ENCODE results near the gene WDFY2.

Gene WDFY2

GRCh38 chr13:51733374-51734298, 149.4 kb downstream of the WDFY2 start:
- no peak overlapping the region for H2AFZ ChIP-seq (ENCODE audit: low read length, unreplicated experiment)
- no peak overlapping the region for H3K27ac ChIP-seq (ENCODE audit: low read depth, low read length)
- no peaks in the 10 kb centered on the region for H3K27me3 ChIP-seq (ENCODE audit: insufficient read depth, low read length)
- H3K4me3 ChIP-seq (ENCODE audit: low read depth, low read length): no peak overlapping the region
- H3K36me3 ChIP-seq (ENCODE audit: insufficient read depth, low read length): no peaks in the 10 kb centered on the region
- peaks cover 9% of the 10 kb centered on the region for H3K79me2 ChIP-seq (ENCODE audit: control insufficient read depth, insufficient read depth, low read length, unreplicated experiment)
- H3K4me1 ChIP-seq (ENCODE audit: control insufficient read depth, insufficient read depth, low read length, unreplicated experiment): peaks cover 37% of the 10 kb centered on the region

GRCh38 chr13:51734786-51735185, 150.5 kb downstream of the WDFY2 start:
- Histone ChIP-seq H3K36me3 (ENCODE audit: insufficient read depth, low read length) (no peaks in the 10 kb centered on the region), H2AFZ (ENCODE audit: low read length, unreplicated experiment) (no peak overlapping the region), H3K79me2 (ENCODE audit: control insufficient read depth, insufficient read depth, low read length, unreplicated experiment) (peaks cover 9% of the 10 kb centered on the region), H3K4me1 (ENCODE audit: control insufficient read depth, insufficient read depth, low read length, unreplicated experiment) (peaks cover 26% of the 10 kb centered on the region), H3K4me3 (ENCODE audit: low read depth, low read length) (no peak overlapping the region), H3K27me3 (ENCODE audit: insufficient read depth, low read length) (no peaks in the 10 kb centered on the region), H3K27ac (ENCODE audit: low read depth, low read length) (no peak overlapping the region)

- Histone ChIP-seq H3K27ac (ENCODE audit: low read depth, low read length) (no peak overlapping the region), H3K4me1 (ENCODE audit: control insufficient read depth, insufficient read depth, low read length, unreplicated experiment) (peaks cover 4% of the 10 kb centered on the region), H3K27me3 (ENCODE audit: insufficient read depth, low read length) (no peaks in the 10 kb centered on the region), H2AFZ (ENCODE audit: low read length, unreplicated experiment) (no peak overlapping the region), H3K36me3 (ENCODE audit: insufficient read depth, low read length) (no peaks in the 10 kb centered on the region), H3K4me3 (ENCODE audit: low read depth, low read length) (no peak overlapping the region), H3K79me2 (ENCODE audit: control insufficient read depth, insufficient read depth, low read length, unreplicated experiment) (peaks cover 4% of the 10 kb centered on the region)
These were observed 153.3 kb downstream of the WDFY2 start for GRCh38 chr13:51737609-51738008.

- Histone ChIP-seq H3K27ac (ENCODE audit: low read depth, low read length) (no peak overlapping the region), H2AFZ (ENCODE audit: low read length, unreplicated experiment) (no peak overlapping the region), H3K4me1 (ENCODE audit: control insufficient read depth, insufficient read depth, low read length, unreplicated experiment) (peaks cover 4% of the 10 kb centered on the region), H3K79me2 (ENCODE audit: control insufficient read depth, insufficient read depth, low read length, unreplicated experiment) (peaks cover 4% of the 10 kb centered on the region), H3K27me3 (ENCODE audit: insufficient read depth, low read length) (no peaks in the 10 kb centered on the region), H3K36me3 (ENCODE audit: insufficient read depth, low read length) (0 out of 2 replicates have a peak, but pooled peaks cover 2% of the 10 kb centered on the region), H3K4me3 (ENCODE audit: low read depth, low read length) (no peak overlapping the region)
These were observed 154.1 kb downstream of the WDFY2 start for GRCh38 chr13:51738226-51738905.

GRCh38 chr13:51739027-51739764, 154.9 kb downstream of the WDFY2 start:
- Histone ChIP-seq H3K4me3 (ENCODE audit: low read depth, low read length) (no peak overlapping the region), H3K79me2 (ENCODE audit: control insufficient read depth, insufficient read depth, low read length, unreplicated experiment) (peaks cover 4% of the 10 kb centered on the region), H2AFZ (ENCODE audit: low read length, unreplicated experiment) (no peak overlapping the region), H3K4me1 (ENCODE audit: control insufficient read depth, insufficient read depth, low read length, unreplicated experiment) (no peaks in the 10 kb centered on the region), H3K27me3 (ENCODE audit: insufficient read depth, low read length) (no peaks in the 10 kb centered on the region), H3K27ac (ENCODE audit: low read depth, low read length) (no peak overlapping the region), H3K36me3 (ENCODE audit: insufficient read depth, low read length) (peaks cover 8% of the 10 kb centered on the region)

GRCh38 chr13:51740698-51741097, 156.4 kb downstream of the WDFY2 start:
- Histone ChIP-seq H3K4me3 (ENCODE audit: low read depth, low read length) (no peak overlapping the region), H3K27ac (ENCODE audit: low read depth, low read length) (no peak overlapping the region), H2AFZ (ENCODE audit: low read length, unreplicated experiment) (no peak overlapping the region), H3K4me1 (ENCODE audit: control insufficient read depth, insufficient read depth, low read length, unreplicated experiment) (no peaks in the 10 kb centered on the region), H3K79me2 (ENCODE audit: control insufficient read depth, insufficient read depth, low read length, unreplicated experiment) (peaks cover 4% of the 10 kb centered on the region), H3K27me3 (ENCODE audit: insufficient read depth, low read length) (no peaks in the 10 kb centered on the region), H3K36me3 (ENCODE audit: insufficient read depth, low read length) (peaks cover 16% of the 10 kb centered on the region)

- H3K27ac ChIP-seq (ENCODE audit: low read depth, low read length): no peak overlapping the region
- H2AFZ ChIP-seq (ENCODE audit: low read length, unreplicated experiment): no peak overlapping the region
- no peaks in the 10 kb centered on the region for H3K27me3 ChIP-seq (ENCODE audit: insufficient read depth, low read length)
- peaks cover 26% of the 10 kb centered on the region for H3K36me3 ChIP-seq (ENCODE audit: insufficient read depth, low read length)
- no peak overlapping the region for H3K4me3 ChIP-seq (ENCODE audit: low read depth, low read length)
- H3K4me1 ChIP-seq (ENCODE audit: control insufficient read depth, insufficient read depth, low read length, unreplicated experiment): no peaks in the 10 kb centered on the region
- no peaks in the 10 kb centered on the region for H3K79me2 ChIP-seq (ENCODE audit: control insufficient read depth, insufficient read depth, low read length, unreplicated experiment)
These were observed 157.8 kb downstream of the WDFY2 start for GRCh38 chr13:51742031-51742430.

- Histone ChIP-seq H3K4me3 (ENCODE audit: low read depth, low read length) (no peak overlapping the region), H3K27ac (ENCODE audit: low read depth, low read length) (no peak overlapping the region), H3K27me3 (ENCODE audit: insufficient read depth, low read length) (no peaks in the 10 kb centered on the region), H3K4me1 (ENCODE audit: control insufficient read depth, insufficient read depth, low read length, unreplicated experiment) (no peaks in the 10 kb centered on the region), H3K36me3 (ENCODE audit: insufficient read depth, low read length) (peaks cover 32% of the 10 kb centered on the region), H2AFZ (ENCODE audit: low read length, unreplicated experiment) (no peak overlapping the region), H3K79me2 (ENCODE audit: control insufficient read depth, insufficient read depth, low read length, unreplicated experiment) (no peaks in the 10 kb centered on the region)
These were observed 158.3 kb downstream of the WDFY2 start for GRCh38 chr13:51742611-51743010.

- Histone ChIP-seq H3K4me3 (ENCODE audit: low read depth, low read length) (no peak overlapping the region), H3K79me2 (ENCODE audit: control insufficient read depth, insufficient read depth, low read length, unreplicated experiment) (no peaks in the 10 kb centered on the region), H3K27me3 (ENCODE audit: insufficient read depth, low read length) (no peaks in the 10 kb centered on the region), H3K4me1 (ENCODE audit: control insufficient read depth, insufficient read depth, low read length, unreplicated experiment) (no peaks in the 10 kb centered on the region), H2AFZ (ENCODE audit: low read length, unreplicated experiment) (no peak overlapping the region), H3K27ac (ENCODE audit: low read depth, low read length) (no peak overlapping the region), H3K36me3 (ENCODE audit: insufficient read depth, low read length) (peaks cover 44% of the 10 kb centered on the region)
These were observed 161.0 kb downstream of the WDFY2 start for GRCh38 chr13:51745243-51745642.

- Histone ChIP-seq H3K36me3 (ENCODE audit: insufficient read depth, low read length) (peaks cover 44% of the 10 kb centered on the region), H2AFZ (ENCODE audit: low read length, unreplicated experiment) (no peak overlapping the region)
These were observed 162.5 kb downstream of the WDFY2 start for GRCh38 chr13:51746802-51747201.

More at GRCh38 chr13:51746802-51747201, 162.5 kb downstream of the WDFY2 start:
- H3K4me3 ChIP-seq (ENCODE audit: low read depth, low read length): no peak overlapping the region
- H3K27ac ChIP-seq (ENCODE audit: low read depth, low read length): no peak overlapping the region
- H3K79me2 ChIP-seq (ENCODE audit: control insufficient read depth, insufficient read depth, low read length, unreplicated experiment): no peaks in the 10 kb centered on the region
- no peaks in the 10 kb centered on the region for H3K27me3 ChIP-seq (ENCODE audit: insufficient read depth, low read length)
- H3K4me1 ChIP-seq (ENCODE audit: control insufficient read depth, insufficient read depth, low read length, unreplicated experiment): no peaks in the 10 kb centered on the region
